Ishikawa (cell line): Measurements from ENCODE around the gene PDE8A.

ENCODE experiments used
- CEBPB ChIP-seq: IDR thresholded peaks from 2 replicates; pipeline ENCODE4 v1.6.1; 2012
- CREB1 ChIP-seq: IDR thresholded peaks from 2 replicates; pipeline ENCODE4 v1.6.1; 2012; ENCODE audit warnings: low read depth
- EGR1 ChIP-seq: IDR thresholded peaks from 2 replicates; pipeline ENCODE4 v1.6.1; 2012
- EP300 ChIP-seq: IDR thresholded peaks from 2 replicates; pipeline ENCODE4 v1.6.1; 2012; ENCODE audit warnings: borderline replicate concordance
- FOXM1 ChIP-seq: IDR thresholded peaks from 2 replicates; pipeline ENCODE4 v1.6.1; 2012; ENCODE audit warnings: low read depth, borderline replicate concordance
- MAX ChIP-seq: IDR thresholded peaks from 2 replicates; pipeline ENCODE4 v1.6.1; 2012
- NFIC ChIP-seq: IDR thresholded peaks from 2 replicates; pipeline ENCODE4 v1.6.1; 2012
- RAD21 ChIP-seq: IDR thresholded peaks from 2 replicates; pipeline ENCODE4 v1.6.1; 2012; ENCODE audit warnings: low read depth
- REST ChIP-seq: IDR thresholded peaks from 2 replicates; pipeline ENCODE4 v1.6.1; 2012; ENCODE audit warnings: low read depth, mild to moderate bottlenecking
- TAF1 ChIP-seq: IDR thresholded peaks from 2 replicates; pipeline ENCODE4 v1.6.1; 2012; ENCODE audit warnings: low read depth, mild to moderate bottlenecking
- TCF12 ChIP-seq: IDR thresholded peaks from 2 replicates; pipeline ENCODE4 v1.6.1; 2012; ENCODE audit warnings: low read depth
- TEAD4 ChIP-seq: IDR thresholded peaks from 2 replicates; pipeline ENCODE4 v1.6.1; 2012
- USF1 ChIP-seq: IDR thresholded peaks from 2 replicates; pipeline ENCODE4 v1.6.1; 2012
- YY1 ChIP-seq: IDR thresholded peaks from 2 replicates; pipeline ENCODE4 v1.6.1; 2012; ENCODE audit warnings: low read depth
- ZBTB7A ChIP-seq: IDR thresholded peaks from 2 replicates; pipeline ENCODE4 v1.6.1; 2012; ENCODE audit warnings: low read depth

Gene PDE8A

GRCh38 chr15:85129881-85130280, 148.2 kb downstream of the PDE8A start:
- TF ChIP-seq REST: no peak
- no peak for TF ChIP-seq TCF12
- no peak for TF ChIP-seq FOXM1
- no peak for TF ChIP-seq TEAD4
- TF ChIP-seq MAX: no peak
- TF ChIP-seq EP300: no peak
- no peak for TF ChIP-seq YY1

- no peak for TF ChIP-seq REST
- TF ChIP-seq FOXM1: no peak
- no peak for TF ChIP-seq EP300
- TF ChIP-seq TAF1: no peak
- no peak for TF ChIP-seq TCF12
Observed at GRCh38 chr15:85131915-85132314, 150.3 kb downstream of the PDE8A start.

GRCh38 chr15:85133709-85134108, 152.1 kb downstream of the PDE8A start:
- TF ChIP-seq TAF1 (no peak), NFIC (no peak), CEBPB (no peak), CREB1 (no peak), TCF12 (no peak), YY1 (no peak), MAX (no peak), TEAD4 (no peak), EP300 (no peak), FOXM1 (no peak), USF1 (no peak), EGR1 (no peak)

GRCh38 chr15:85137489-85138168, 156.0 kb downstream of the PDE8A start:
- TF ChIP-seq TEAD4: no peak
- TF ChIP-seq MAX: no peak
- TF ChIP-seq FOXM1: no peak
- no peak for TF ChIP-seq RAD21
- TF ChIP-seq CEBPB: no peak
- no peak for TF ChIP-seq REST
- no peak for TF ChIP-seq CREB1
- TF ChIP-seq USF1: no peak
- TF ChIP-seq TCF12: no peak
- no peak for TF ChIP-seq TAF1
- no peak for TF ChIP-seq EGR1
- TF ChIP-seq EP300: no peak
- no peak for TF ChIP-seq YY1
- TF ChIP-seq ZBTB7A: no peak
- TF ChIP-seq NFIC: no peak

- TF ChIP-seq NFIC: no peak
- TF ChIP-seq REST: no peak
- no peak for TF ChIP-seq YY1
- TF ChIP-seq RAD21: no peak
- no peak for TF ChIP-seq CEBPB
- no peak for TF ChIP-seq CREB1
- TF ChIP-seq EGR1: no peak
- no peak for TF ChIP-seq ZBTB7A
- no peak for TF ChIP-seq EP300
- no peak for TF ChIP-seq TCF12
- no peak for TF ChIP-seq TAF1
- no peak for TF ChIP-seq USF1
Observed at GRCh38 chr15:85139391-85139790, 157.7 kb downstream of the PDE8A start.
